NCI-H82 treated with DMSO at 0.1 percent for 48 hours (cell line): Measurements from ENCODE around the gene MIOX.
"Not testable (repeated sequence)": the region's sequence is repeated elsewhere in the genome, so short reads cannot be mapped to it uniquely, and the experiment has no call there.

Source experiments
- DNase-seq: peaks from one replicate; lab custom pipeline; 2025; ENCODE audit not compliant: unreplicated experiment; lab: John Stamatoyannopoulos, UW

The MIOX gene

GRCh38 chr22:50513175-50513574, 26.5 kb downstream of the MIOX start:
- DNase-seq: no peak

GRCh38 chr22:50516068-50516467, 29.4 kb downstream of the MIOX start:
- DNase-seq: no peak

GRCh38 chr22:50516891-50517290, 30.2 kb downstream of the MIOX start:
- DNase-seq: no peak

- DNase-seq: no peak
These were observed 31.0 kb downstream of the MIOX start for GRCh38 chr22:50517495-50518260.

- DNase-seq: no peak
These were observed 31.9 kb downstream of the MIOX start for GRCh38 chr22:50518606-50519005.

GRCh38 chr22:50519151-50519550, 32.5 kb downstream of the MIOX start:
- no peak for DNase-seq

- DNase-seq: not testable (repeated sequence)
These were observed 33.5 kb downstream of the MIOX start for GRCh38 chr22:50520184-50520583.

- no peak for DNase-seq
These were observed 34.3 kb downstream of the MIOX start for GRCh38 chr22:50520826-50521453.

GRCh38 chr22:50521710-50522109, 35.1 kb downstream of the MIOX start:
- DNase-seq: no peak

- no peak for DNase-seq
These were observed 35.6 kb downstream of the MIOX start for GRCh38 chr22:50522208-50522805.

GRCh38 chr22:50522806-50523438, 36.3 kb downstream of the MIOX start:
- no peak for DNase-seq

GRCh38 chr22:50523458-50523805, 36.8 kb downstream of the MIOX start:
- no peak for DNase-seq

GRCh38 chr22:50523806-50524675, 37.4 kb downstream of the MIOX start:
- DNase-seq: no peak

GRCh38 chr22:50524676-50525103, 38.0 kb downstream of the MIOX start:
- DNase-seq: no peak

- peak; percentile 67 for DNase-seq
These were observed 38.6 kb downstream of the MIOX start, which contains the start of gene SCO2 for GRCh38 chr22:50525104-50525857. Gene SCO2, minus strand, starts transcription at chr22:50525598. Its CDS starts 1,187 bp downstream, at chr22:50524411.

GRCh38 chr22:50525858-50526107, 39.1 kb downstream of the MIOX start:
- no peak for DNase-seq

GRCh38 chr22:50526108-50526833, 39.6 kb downstream of the MIOX start:
- peak; percentile 18 for DNase-seq

GRCh38 chr22:50526834-50527801, 40.5 kb downstream of the MIOX start:
- no peak for DNase-seq
